Esophagus muscularis mucosa (tissue), 4 donors: ENCODE results near the gene KCNQ5.

ENCODE experiments used
- EP300 ChIP-seq: sonication (generic); formaldehyde crosslinking; IDR thresholded peaks from one replicate; pipeline ENCODE4 v1.6.1; 2017; ENCODE audit warnings: antibody characterized with exemption
- POLR2A ChIP-seq: fragments of 450-650 bp; IDR thresholded peaks from one replicate; pipeline ENCODE4 v1.6.1; 2017; ENCODE audit warnings: antibody characterized with exemption, moderate library complexity, mild to moderate bottlenecking, low read depth
- TF ChIP-seq, protein P1 (sequence below), 3 experiments: fragments of 200-600 bp in 2 of 3; fragments of 450-650 bp in 1 of 3; sonication (generic) in 2 of 3; IDR thresholded peaks; one replicate each; pipeline ENCODE4 v1.5.1; 2017 to 2019; ENCODE audit warnings: antibody characterized with exemption in 3 of 3, mild to moderate bottlenecking in 2 of 3, moderate library complexity in 1 of 3

DNA sequence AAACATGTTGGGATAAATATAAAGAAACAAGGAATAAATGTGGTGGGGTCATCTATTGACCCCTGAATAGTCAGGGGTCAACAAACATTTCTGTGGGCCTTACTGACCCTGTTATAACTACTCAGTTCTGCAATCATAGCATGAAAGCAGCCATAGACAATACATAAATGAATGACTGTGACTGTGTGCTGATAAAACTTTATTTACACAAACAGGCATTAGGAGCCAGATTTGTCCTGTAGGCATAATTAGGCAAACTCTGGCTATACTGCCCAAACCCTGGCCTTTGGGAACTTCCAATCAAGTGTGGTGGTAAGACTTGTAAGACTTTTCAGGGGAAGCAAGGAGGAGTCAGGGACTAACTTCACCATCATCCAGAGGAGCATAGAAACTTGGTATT, 380.7 kb downstream of the KCNQ5 start:
- TF ChIP-seq, protein P1, sequence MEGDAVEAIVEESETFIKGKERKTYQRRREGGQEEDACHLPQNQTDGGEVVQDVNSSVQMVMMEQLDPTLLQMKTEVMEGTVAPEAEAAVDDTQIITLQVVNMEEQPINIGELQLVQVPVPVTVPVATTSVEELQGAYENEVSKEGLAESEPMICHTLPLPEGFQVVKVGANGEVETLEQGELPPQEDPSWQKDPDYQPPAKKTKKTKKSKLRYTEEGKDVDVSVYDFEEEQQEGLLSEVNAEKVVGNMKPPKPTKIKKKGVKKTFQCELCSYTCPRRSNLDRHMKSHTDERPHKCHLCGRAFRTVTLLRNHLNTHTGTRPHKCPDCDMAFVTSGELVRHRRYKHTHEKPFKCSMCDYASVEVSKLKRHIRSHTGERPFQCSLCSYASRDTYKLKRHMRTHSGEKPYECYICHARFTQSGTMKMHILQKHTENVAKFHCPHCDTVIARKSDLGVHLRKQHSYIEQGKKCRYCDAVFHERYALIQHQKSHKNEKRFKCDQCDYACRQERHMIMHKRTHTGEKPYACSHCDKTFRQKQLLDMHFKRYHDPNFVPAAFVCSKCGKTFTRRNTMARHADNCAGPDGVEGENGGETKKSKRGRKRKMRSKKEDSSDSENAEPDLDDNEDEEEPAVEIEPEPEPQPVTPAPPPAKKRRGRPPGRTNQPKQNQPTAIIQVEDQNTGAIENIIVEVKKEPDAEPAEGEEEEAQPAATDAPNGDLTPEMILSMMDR (IDR thresholded peaks at IDR 0.05) = no peak
- TF ChIP-seq POLR2A (no peak), EP300 (no peak)
